ENCODE data around the gene SHISA2.
A peak's percentile ranks its signal among the peaks of the same experiment; 100 is the strongest.
"Not testable (repeated sequence)": the region's sequence is repeated elsewhere in the genome, so short reads cannot be mapped to it uniquely, and the experiment has no call there.

Gene SHISA2

DNA sequence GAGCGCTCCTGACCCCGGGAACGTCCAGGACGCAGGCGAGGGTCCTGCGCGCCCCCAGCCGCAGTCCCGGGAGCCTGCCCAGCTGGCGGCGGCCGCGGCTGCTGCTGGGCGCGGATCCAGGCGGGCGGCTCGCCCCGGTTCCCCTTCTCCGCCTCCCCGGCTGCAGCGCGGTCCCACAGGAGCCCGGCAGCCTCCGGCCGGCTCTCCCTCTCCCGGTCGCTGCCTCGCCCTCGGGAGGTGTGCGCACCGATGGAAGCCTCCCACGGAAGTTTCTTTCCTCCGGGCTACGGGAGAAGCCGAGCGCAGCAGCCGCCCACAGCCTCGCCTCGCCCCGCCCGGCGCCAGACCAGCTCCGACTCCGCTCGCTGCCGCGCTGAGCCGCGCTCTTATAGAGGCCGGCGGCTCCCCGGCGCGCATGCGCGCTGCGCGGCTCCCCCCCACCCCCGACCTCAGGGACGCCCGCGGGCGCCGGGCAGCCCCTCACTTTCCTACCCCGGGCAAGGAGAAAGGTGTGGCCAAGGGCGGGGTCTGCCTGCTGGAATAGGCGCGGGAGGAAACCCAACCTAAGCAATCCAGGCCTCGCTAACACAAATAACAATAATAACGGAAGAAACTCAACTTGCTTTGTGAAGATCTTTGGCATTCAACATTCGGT lies at the start of gene SHISA2:
TSS of gene SHISA2 (minus strand) at position 360 of the 655 bp plus-strand sequence. CDS start 1,041 bp downstream, outside the sequence.
- DNase-seq (ENCODE audit: low read depth, low spot score), result no peak
- ChIA-PET POLR2A (interaction anchor here (1.0 kb wide), 1 partner anchor 74 kb away, joined by 3 read pairs; no protein-coding TSS in a partner anchor), CTCF (interaction anchor here (0.6 kb wide), 1 partner anchor 197 kb away, joined by 3 read pairs; no protein-coding TSS in a partner anchor)
- no peak for TF ChIP-seq CTCF (IDR thresholded peaks at IDR 0.05; ENCODE audit: insufficient read depth, low read length, missing control alignments)
- H3K4me3 ChIP-seq (ENCODE audit: low read depth, low read length), result peak within 1 kb of the TSS; percentile 58

- no peak for TF ChIP-seq CTCF (IDR thresholded peaks at IDR 0.05; ENCODE audit: insufficient read depth, low read length, missing control alignments)
- ChIA-PET CTCF (no interaction called here), POLR2A (no interaction called here)
- no peak overlapping the region for H3K4me3 ChIP-seq (ENCODE audit: low read depth, low read length)
- no peak for DNase-seq (ENCODE audit: low read depth, low spot score)
These were observed 44.2 kb upstream of the SHISA2 start for GRCh38 chr13:26095846-26096610.

DNA sequence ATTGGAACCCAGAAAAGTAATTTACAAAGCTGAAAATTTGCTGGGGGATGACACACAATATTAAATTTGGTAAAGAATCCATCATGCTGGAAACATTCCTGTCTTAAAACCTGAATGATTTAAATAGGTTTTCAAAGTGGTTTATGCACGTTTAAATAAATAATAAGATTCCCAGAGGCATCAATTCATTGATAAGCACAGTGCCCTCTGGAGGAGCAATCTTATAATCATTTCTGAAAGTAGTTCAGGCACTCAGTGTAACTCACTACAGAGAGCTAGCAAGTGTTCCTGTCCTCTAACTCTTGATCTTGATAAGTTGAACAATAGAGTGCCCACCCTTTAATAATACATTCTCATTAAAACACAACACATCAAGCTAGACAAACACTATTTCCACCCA lies 43.5 kb upstream of the SHISA2 start:
- no peak for TF ChIP-seq CTCF (IDR thresholded peaks at IDR 0.05; ENCODE audit: insufficient read depth, low read length, missing control alignments)
- ChIA-PET POLR2A (no interaction called here), CTCF (no interaction called here)
- no peak overlapping the region for H3K4me3 ChIP-seq (ENCODE audit: low read depth, low read length)
- DNase-seq (ENCODE audit: low read depth, low spot score), result no peak

- DNase-seq (ENCODE audit: low read depth, low spot score); POLR2A ChIA-PET; H3K4me3 ChIP-seq (ENCODE audit: low read depth, low read length): not testable (repeated sequence)
- CTCF ChIA-PET, result interaction anchor here (1.2 to 3.4 kb wide), 2 partner anchors 15 to 502 kb away, joined by 3 to 18 read pairs; no protein-coding TSS in a partner anchor
These were observed 25.0 kb upstream of the SHISA2 start for GRCh38 chr13:26076821-26077220.

DNA sequence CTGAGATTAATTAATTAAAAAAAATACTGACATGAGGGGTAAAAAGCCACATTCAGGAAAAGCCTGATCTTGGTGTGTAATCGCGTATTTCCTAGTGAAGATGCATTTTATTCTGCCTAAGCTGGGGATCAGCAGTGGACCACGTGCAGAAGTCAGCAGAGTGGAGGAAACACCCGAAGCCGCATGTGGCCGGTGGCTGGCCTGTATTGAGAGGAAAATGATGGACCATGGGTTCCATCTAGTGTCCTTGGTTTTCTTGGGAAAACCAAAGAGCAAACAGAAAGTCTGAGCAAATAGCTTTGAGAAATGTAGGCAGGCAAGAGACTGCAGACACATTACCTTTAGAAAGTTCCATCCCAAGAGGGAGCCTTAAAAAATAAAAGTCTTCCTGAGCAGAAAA lies 23.7 kb upstream of the SHISA2 start:
- H3K4me3 ChIP-seq (ENCODE audit: low read depth, low read length), result no peak overlapping the region
- CTCF ChIA-PET, result interaction anchor here (1.2 to 3.4 kb wide), 2 partner anchors 501 to 503 kb away, joined by 3 to 18 read pairs; no protein-coding TSS in a partner anchor
- TF ChIP-seq CTCF (IDR thresholded peaks at IDR 0.05; ENCODE audit: insufficient read depth, low read length, missing control alignments), result no peak
- POLR2A ChIA-PET, result no interaction called here
- DNase-seq (ENCODE audit: low read depth, low spot score), result no peak

- H3K4me3 ChIP-seq (ENCODE audit: low read depth, low read length), result no peak overlapping the region
- ChIA-PET POLR2A (no interaction called here), CTCF (interaction anchor here (0.8 to 3.4 kb wide), 4 partner anchors 84 to 502 kb away, joined by 3 to 18 read pairs (median 3); no protein-coding TSS in a partner anchor)
- DNase-seq (ENCODE audit: low read depth, low spot score), result no peak
- TF ChIP-seq CTCF (IDR thresholded peaks at IDR 0.05; ENCODE audit: insufficient read depth, low read length, missing control alignments), result no peak
These were observed 22.9 kb upstream of the SHISA2 start for GRCh38 chr13:26074706-26075105.

DNA sequence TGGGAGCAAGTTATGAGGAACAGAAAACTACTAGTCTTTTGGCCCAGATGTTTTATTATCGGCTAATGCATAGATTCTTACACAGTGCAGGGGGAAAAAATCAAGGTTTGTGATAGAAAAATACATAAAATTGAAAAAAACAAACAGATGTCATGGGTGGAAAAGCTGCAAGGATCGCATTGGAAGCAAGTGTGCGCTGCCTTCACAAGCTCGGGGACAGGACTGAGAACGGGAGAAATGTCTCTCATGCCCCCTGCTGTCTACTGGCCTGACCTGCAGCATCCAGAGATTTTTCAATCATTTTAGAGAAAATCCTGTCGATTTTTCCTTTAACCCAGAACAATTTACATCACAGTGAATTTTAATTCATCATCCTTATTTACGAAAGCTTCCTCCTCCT lies 20.5 kb upstream of the SHISA2 start:
- DNase-seq (ENCODE audit: low read depth, low spot score); POLR2A ChIA-PET; H3K4me3 ChIP-seq (ENCODE audit: low read depth, low read length): not testable (repeated sequence)
- CTCF ChIA-PET, result interaction anchor here (0.7 to 3.4 kb wide), 6 partner anchors 8 to 755 kb away, joined by 3 to 33 read pairs (median 4); no protein-coding TSS in a partner anchor
